RPMI8226 (cell line): ENCODE measurements around the gene HPS3.

ENCODE experiments used
- DNase-seq: peaks from one replicate; pipeline ENCODE4 v3.0.0-alpha.2; 2015

HPS3 gene

GRCh38 chr3:149122721-149123578 lies 6.5 kb upstream of the HPS3 start:
- no peak for DNase-seq

GRCh38 chr3:149128821-149129220 lies 617 bp upstream of the HPS3 start:
- DNase-seq, result no peak

- no peak for DNase-seq
Measured at GRCh38 chr3:149131589-149131988, 2.2 kb downstream of the HPS3 start.

- DNase-seq, result no peak
Measured at GRCh38 chr3:149134575-149134974, 5.1 kb downstream of the HPS3 start.

GRCh38 chr3:149142682-149143081 lies 13.2 kb downstream of the HPS3 start:
- no peak for DNase-seq

GRCh38 chr3:149145356-149145755 lies 15.9 kb downstream of the HPS3 start:
- DNase-seq, result no peak

- DNase-seq, result peak; percentile 62
Measured at GRCh38 chr3:149145974-149146373, 16.5 kb downstream of the HPS3 start.

GRCh38 chr3:149150436-149150835 lies 21.0 kb downstream of the HPS3 start:
- no peak for DNase-seq

- peak; percentile 67 for DNase-seq
Measured at GRCh38 chr3:149151843-149152242, 22.4 kb downstream of the HPS3 start.

GRCh38 chr3:149152420-149152819 lies 23.0 kb downstream of the HPS3 start:
- DNase-seq, result peak; percentile 99

- no peak for DNase-seq
Measured at GRCh38 chr3:149153402-149153801, 24.0 kb downstream of the HPS3 start.

- DNase-seq, result no peak
Measured at GRCh38 chr3:149160754-149161300, 31.4 kb downstream of the HPS3 start.

- no peak for DNase-seq
Measured at GRCh38 chr3:149162007-149162406, 32.6 kb downstream of the HPS3 start.

GRCh38 chr3:149163066-149163465 lies 33.6 kb downstream of the HPS3 start:
- DNase-seq, result no peak

GRCh38 chr3:149167898-149168297 lies 38.5 kb downstream of the HPS3 start:
- no peak for DNase-seq

GRCh38 chr3:149170672-149171071 lies 41.2 kb downstream of the HPS3 start:
- DNase-seq, result no peak

GRCh38 chr3:149174901-149175300 lies 45.5 kb downstream of the HPS3 start:
- DNase-seq, result no peak

- DNase-seq, result no peak
Measured at GRCh38 chr3:149177122-149177521, 47.7 kb downstream of the HPS3 start.

- no peak for DNase-seq
Measured at GRCh38 chr3:149179220-149179619, 49.8 kb downstream of the HPS3 start.

GRCh38 chr3:149180057-149180573 lies 50.7 kb downstream of the HPS3 start:
- no peak for DNase-seq

- DNase-seq, result no peak
Measured at GRCh38 chr3:149181182-149181581, 51.7 kb downstream of the HPS3 start.

GRCh38 chr3:149186219-149186618 lies 56.8 kb downstream of the HPS3 start:
- no peak for DNase-seq

GRCh38 chr3:149186721-149187120 lies 57.3 kb downstream of the HPS3 start:
- DNase-seq, result no peak

GRCh38 chr3:149188494-149188893 lies 59.1 kb downstream of the HPS3 start:
- no peak for DNase-seq
